Tibial artery (tissue), 4 donors: Measurements from ENCODE around the gene KLHL41.

Experiments
- DNase-seq, 2 donors: peaks; one replicate each; pipeline ENCODE4 v3.0.0-alpha.2; 2019
- H3K27ac ChIP-seq, 2 donors: fragments of 200-600 bp; sonication (generic) in 1 of 2; 1 replicate in 1 of 2; 2 replicates in 1 of 2; pipeline ENCODE4 v1.5.1; 2018 to 2019; ENCODE audit warnings: mild to moderate bottlenecking in 1 of 2
- H3K27me3 ChIP-seq, 2 donors: fragments of 200-600 bp; sonication (generic) in 1 of 2; one replicate each; pipeline versions ENCODE4 v1.5.1 to v1.6.0; 2016 to 2019
- H3K36me3 ChIP-seq, 3 donors: fragments of 200-600 bp; sonication (generic) in 2 of 3; one replicate each; pipeline ENCODE4 v1.5.1; 2016 to 2019; ENCODE audit warnings: mild to moderate bottlenecking in 2 of 3
- H3K4me1 ChIP-seq, 4 donors: fragments of 200-600 bp; sonication (generic) in 2 of 4; 1 replicate in 3 of 4; 2 replicates in 1 of 4; pipeline ENCODE4 v1.5.1; 2016 to 2019
- H3K4me3 ChIP-seq, 2 donors: fragments of 200-600 bp; sonication (generic) in 1 of 2; 1 replicate in 1 of 2; 2 replicates in 1 of 2; pipeline ENCODE4 v1.5.1; 2018 to 2019; ENCODE audit warnings: mild to moderate bottlenecking in 2 of 2
- H3K9me3 ChIP-seq, 3 donors: fragments of 200-600 bp; sonication (generic) in 1 of 3; one replicate each; pipeline ENCODE4 v1.5.1; 2016 to 2019
- CTCF ChIP-seq, 2 experiments: fragments of 200-600 bp in 1 of 2; fragments of 450-650 bp in 1 of 2; IDR thresholded peaks; one replicate each; pipeline ENCODE4 v1.5.1; 2017 to 2019; ENCODE audit warnings: antibody characterized with exemption in 2 of 2, mild to moderate bottlenecking in 1 of 2, moderate library complexity in 1 of 2
- intact Hi-C: fragments of 100-400 bp; cut with DNase I; formaldehyde crosslinking; loops from one replicate; pipeline ENCODE4 v1.15.0; 2023; ENCODE audit warnings: low total_unique reads

KLHL41 gene

GRCh38 chr2:169507698-169508097 is 1.8 kb upstream of the KLHL41 start:
- no peak for DNase-seq
- no peak for TF ChIP-seq CTCF (IDR thresholded peaks at IDR 0.05)
- intact Hi-C loops, result no loop called here
- Histone ChIP-seq H3K36me3 (peaks cover 14 to 20% (median 19%) of the 10 kb centered on the region in 3 donors), H3K27me3 (no peaks in the 10 kb centered on the region), H3K9me3 (no peaks in the 10 kb centered on the region), H3K4me1 (peaks cover 0 to 20% (median 3%) of the 10 kb centered on the region in 4 donors), H3K4me3 (no peak overlapping the region), H3K27ac (no peak overlapping the region)

- peaks cover 6 to 7% (median 7%) of the 10 kb centered on the region in 3 donors for H3K36me3 ChIP-seq
- H3K9me3 ChIP-seq, result no peaks in the 10 kb centered on the region
- intact Hi-C loops, result no loop called here
- H3K4me3 ChIP-seq, result no peak overlapping the region
- no peak overlapping the region for H3K27ac ChIP-seq
- no peak for DNase-seq
- peaks cover 0 to 34% (median 3%) of the 10 kb centered on the region in 4 donors for H3K4me1 ChIP-seq
- TF ChIP-seq CTCF (IDR thresholded peaks at IDR 0.05), result no peak
- H3K27me3 ChIP-seq, result no peaks in the 10 kb centered on the region
Observed at GRCh38 chr2:169509955-169510354, 453 bp downstream of the KLHL41 start.

- Histone ChIP-seq H3K27me3 (no peaks in the 10 kb centered on the region), H3K4me3 (no peak overlapping the region), H3K4me1 (peaks cover 0 to 34% (median 3%) of the 10 kb centered on the region in 4 donors), H3K36me3 (peaks cover under 1 to 2% (median 2%) of the 10 kb centered on the region in 3 donors), H3K27ac (no peak overlapping the region), H3K9me3 (no peaks in the 10 kb centered on the region)
- DNase-seq, result no peak
- no peak for TF ChIP-seq CTCF (IDR thresholded peaks at IDR 0.05)
- intact Hi-C loops, result no loop called here
Observed at GRCh38 chr2:169510496-169510895, 994 bp downstream of the KLHL41 start.

GRCh38 chr2:169511818-169512217 is 2.3 kb downstream of the KLHL41 start:
- intact Hi-C loops, result no loop called here
- no peak for TF ChIP-seq CTCF (IDR thresholded peaks at IDR 0.05)

GRCh38 chr2:169512525-169512924 is 3.0 kb downstream of the KLHL41 start:
- Histone ChIP-seq H3K36me3 (no peaks in the 10 kb centered on the region), H3K9me3 (no peaks in the 10 kb centered on the region), H3K4me1 (peaks cover 0 to 34% (median 3%) of the 10 kb centered on the region in 4 donors), H3K27me3 (no peaks in the 10 kb centered on the region), H3K4me3 (no peak overlapping the region), H3K27ac (no peak overlapping the region)
- no peak for TF ChIP-seq CTCF (IDR thresholded peaks at IDR 0.05)
- intact Hi-C loops, result no loop called here
- no peak for DNase-seq

More at GRCh38 chr2:169511818-169512217, 2.3 kb downstream of the KLHL41 start:
- Histone ChIP-seq H3K4me1 (peaks cover 0 to 34% (median 3%) of the 10 kb centered on the region in 4 donors), H3K4me3 (no peak overlapping the region), H3K9me3 (no peaks in the 10 kb centered on the region), H3K36me3 (no peaks in the 10 kb centered on the region), H3K27ac (no peak overlapping the region), H3K27me3 (no peaks in the 10 kb centered on the region)
- no peak for DNase-seq

GRCh38 chr2:169513094-169513493 is 3.6 kb downstream of the KLHL41 start:
- H3K27ac ChIP-seq, result no peak overlapping the region
- H3K9me3 ChIP-seq, result no peaks in the 10 kb centered on the region
- intact Hi-C loops, result no loop called here
- peaks cover 0 to 2% (median 0%) of the 10 kb centered on the region in 3 donors for H3K36me3 ChIP-seq
- no peak overlapping the region for H3K4me3 ChIP-seq
- DNase-seq, result no peak
- H3K27me3 ChIP-seq, result no peaks in the 10 kb centered on the region
- no peak for TF ChIP-seq CTCF (IDR thresholded peaks at IDR 0.05)
- H3K4me1 ChIP-seq, result peaks cover 0 to 34% (median 3%) of the 10 kb centered on the region in 4 donors
